Right lobe of liver (tissue), 6 donors: ENCODE measurements around the gene ICA1L. TPM values are rescaled to one million over a fixed set of nuclear protein-coding genes. Genes with fewer than 3 reads are reported as not detected.

Experiments
- ATAC-seq, 4 donors: fragments of 200-7000 bp; cut with Tn5 transposase; one replicate each; pipeline ENCODE4 v1.9.1; 2020; ENCODE audit warnings: mild to moderate bottlenecking in 4 of 4, moderate library complexity in 4 of 4
- DNase-seq, 3 donors: peaks; one replicate each; pipeline ENCODE4 v3.0.0-alpha.2; 2020
- H3K27ac ChIP-seq, 3 donors: fragments of 200-600 bp; one replicate each; pipeline ENCODE4 v1.8.0; 2022
- H3K27me3 ChIP-seq, 2 donors: fragments of 200-600 bp; one replicate each; pipeline ENCODE4 v1.8.0; 2022
- H3K36me3 ChIP-seq, 4 donors: fragments of 200-600 bp; sonication (generic) in 1 of 4; one replicate each; pipeline versions ENCODE4 v1.5.1 to v1.8.0; 2017 to 2022; ENCODE audit warnings: control low read depth in 1 of 4
- H3K4me1 ChIP-seq, 4 donors: fragments of 200-600 bp; sonication (generic) in 1 of 4; one replicate each; pipeline versions ENCODE4 v1.5.1 to v1.8.0; 2017 to 2022; ENCODE audit warnings: control low read depth in 1 of 4
- H3K4me3 ChIP-seq, 3 donors: fragments of 200-600 bp; one replicate each; pipeline ENCODE4 v1.8.0; 2022
- H3K9me3 ChIP-seq, 4 donors: fragments of 200-600 bp; sonication (generic) in 1 of 4; one replicate each; pipeline versions ENCODE4 v1.5.1 to v1.8.0; 2017 to 2022; ENCODE audit warnings: control low read depth in 1 of 4
- POLR2A ChIP-seq: fragments of 450-650 bp; IDR thresholded peaks from one replicate; pipeline ENCODE4 v1.6.1; 2017; ENCODE audit warnings: antibody characterized with exemption, mild to moderate bottlenecking
- WGBS: methylation state at CpG from one replicate; pipeline ENCODE4 v1.1.6; 2018; ENCODE audit warnings: low coverage, low lambda C conversion rate; ENCODE audit not compliant: insufficient coverage; ENCODE audit errors: missing lambda C conversion rate; 5-methylcytosine and 5-hydroxymethylcytosine counted together
- intact Hi-C, 2 donors: fragments of 100-400 bp; cut with DNase I; formaldehyde crosslinking; loops; one replicate each; pipeline versions ENCODE4 v1.11.2 to v1.14.1; 2022
- total RNA-seq, 6 experiments: library from RNA; depleted of rRNA in 2 of 6; stranded (reverse); fragments of >200 nt in 2 of 6; fragmentation: NEBNext Ultra II Directional in 3 of 6; extraction: Animal tissue kit (Norgen Biotek cat#: 25700) in 3 of 6; gene quantifications; one replicate each; pipeline versions ENCODE4 v1.1.0 to v1.2.4, GENCODE V29; 2016 to 2023
- TF ChIP-seq, protein P1 (sequence below), 4 donors: fragments of 200-600 bp in 3 of 4; fragments of 450-650 bp in 1 of 4; IDR thresholded peaks; one replicate each; pipeline versions ENCODE4 v1.5.1 to v1.8.0; 2016 to 2022; ENCODE audit warnings: antibody characterized with exemption in 4 of 4, mild to moderate bottlenecking in 2 of 4
- donor health status: DM: no; HTN: yes; CAD: no.
- donor health status: DM: no; HTN: no; CAD: no.
- donor health status: DM: no; HTN: no; CAD: no.
- donor health status: DM: no; HTN: yes; CAD: no.
- donor health status: DM: no; HTN: yes; CAD: no.

The ICA1L gene
- total RNA-seq, 6 experiments from 2014 or later, result 0.07 to 0.53 (median 0.15) TPM

DNA sequence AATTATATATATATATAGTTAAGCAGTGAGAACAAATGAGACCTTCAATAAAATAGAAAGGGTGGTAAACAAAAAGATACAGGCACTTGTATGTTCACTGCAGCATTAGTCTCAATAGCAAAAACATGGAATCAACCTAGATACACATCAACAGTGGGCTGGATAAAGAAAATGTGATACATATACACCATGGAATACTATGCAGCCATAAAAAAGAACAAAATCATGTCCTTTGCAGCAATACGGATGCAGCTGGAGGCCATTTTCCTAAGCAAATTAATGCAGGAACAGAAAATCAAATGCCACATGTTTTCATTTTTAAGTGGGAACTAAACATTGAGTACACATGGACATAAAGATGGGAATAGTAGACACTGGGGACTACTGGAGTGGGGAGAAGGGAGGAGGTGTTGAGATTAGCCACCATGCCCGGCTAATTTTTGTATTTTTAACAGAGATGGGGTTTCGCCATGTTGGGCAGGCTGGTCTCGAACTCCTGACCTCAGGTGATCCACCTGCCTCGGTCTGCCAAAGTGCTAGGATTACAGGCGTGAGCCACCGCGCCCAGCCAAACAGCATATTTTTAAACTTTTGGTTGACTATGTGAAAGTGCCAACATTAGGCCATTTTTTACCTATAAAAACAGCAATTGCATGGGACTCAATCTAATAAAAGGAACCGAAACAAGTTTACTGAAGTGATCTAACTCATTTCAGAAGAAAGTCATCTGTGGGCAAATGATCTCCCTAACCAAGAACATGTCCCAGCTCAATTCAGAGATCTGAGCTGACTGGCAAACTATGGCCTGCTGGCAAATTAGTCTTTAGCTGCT, 23.7 kb downstream of the ICA1L start:
- Histone ChIP-seq H3K4me1 (no peaks in the 10 kb centered on the region), H3K27me3 (no peaks in the 10 kb centered on the region), H3K27ac (no peak overlapping the region), H3K36me3 (no peaks in the 10 kb centered on the region), H3K9me3 (no peaks in the 10 kb centered on the region), H3K4me3 (no peak overlapping the region)
- intact Hi-C loops, result no loop called here
- 62% methylated on average over 6 of the region's 9 CpGs for WGBS
- no peak for TF ChIP-seq POLR2A
- TF ChIP-seq, protein P1, sequence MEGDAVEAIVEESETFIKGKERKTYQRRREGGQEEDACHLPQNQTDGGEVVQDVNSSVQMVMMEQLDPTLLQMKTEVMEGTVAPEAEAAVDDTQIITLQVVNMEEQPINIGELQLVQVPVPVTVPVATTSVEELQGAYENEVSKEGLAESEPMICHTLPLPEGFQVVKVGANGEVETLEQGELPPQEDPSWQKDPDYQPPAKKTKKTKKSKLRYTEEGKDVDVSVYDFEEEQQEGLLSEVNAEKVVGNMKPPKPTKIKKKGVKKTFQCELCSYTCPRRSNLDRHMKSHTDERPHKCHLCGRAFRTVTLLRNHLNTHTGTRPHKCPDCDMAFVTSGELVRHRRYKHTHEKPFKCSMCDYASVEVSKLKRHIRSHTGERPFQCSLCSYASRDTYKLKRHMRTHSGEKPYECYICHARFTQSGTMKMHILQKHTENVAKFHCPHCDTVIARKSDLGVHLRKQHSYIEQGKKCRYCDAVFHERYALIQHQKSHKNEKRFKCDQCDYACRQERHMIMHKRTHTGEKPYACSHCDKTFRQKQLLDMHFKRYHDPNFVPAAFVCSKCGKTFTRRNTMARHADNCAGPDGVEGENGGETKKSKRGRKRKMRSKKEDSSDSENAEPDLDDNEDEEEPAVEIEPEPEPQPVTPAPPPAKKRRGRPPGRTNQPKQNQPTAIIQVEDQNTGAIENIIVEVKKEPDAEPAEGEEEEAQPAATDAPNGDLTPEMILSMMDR (IDR thresholded peaks at IDR 0.05), result no peak
- DNase-seq (no peak), ATAC-seq (peak in 1 of 4 donors; percentile 27)

DNA sequence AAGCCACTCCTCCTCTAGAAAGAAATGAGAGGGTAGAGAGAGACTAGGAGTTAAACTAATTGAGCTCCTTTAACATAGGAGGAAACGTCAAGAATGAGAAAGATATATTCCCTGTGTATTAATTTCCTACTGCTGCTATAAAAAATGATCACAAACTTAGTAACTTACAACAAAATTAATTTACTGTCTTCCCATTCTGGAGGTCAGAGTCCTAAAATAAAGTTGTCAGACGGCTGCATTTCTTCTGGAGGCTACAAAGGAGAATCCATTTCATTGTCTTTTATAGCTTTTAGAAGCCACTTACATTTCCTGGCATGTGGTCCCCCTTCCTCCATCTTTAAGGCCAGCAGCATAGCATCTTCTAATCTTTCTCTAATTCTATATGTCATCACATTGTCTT, 26.9 kb downstream of the ICA1L start:
- Histone ChIP-seq H3K27me3 (no peaks in the 10 kb centered on the region), H3K9me3 (no peaks in the 10 kb centered on the region), H3K36me3 (no peaks in the 10 kb centered on the region), H3K27ac (no peak overlapping the region), H3K4me1 (no peaks in the 10 kb centered on the region), H3K4me3 (no peak overlapping the region)
- DNase-seq (no peak), ATAC-seq (no peak)
- no peak for TF ChIP-seq POLR2A
- TF ChIP-seq, protein P1 (IDR thresholded peaks at IDR 0.05), result no peak
- intact Hi-C loops, result no loop called here
- WGBS, result 52% methylated on average over 2 of the region's 2 CpGs

DNA sequence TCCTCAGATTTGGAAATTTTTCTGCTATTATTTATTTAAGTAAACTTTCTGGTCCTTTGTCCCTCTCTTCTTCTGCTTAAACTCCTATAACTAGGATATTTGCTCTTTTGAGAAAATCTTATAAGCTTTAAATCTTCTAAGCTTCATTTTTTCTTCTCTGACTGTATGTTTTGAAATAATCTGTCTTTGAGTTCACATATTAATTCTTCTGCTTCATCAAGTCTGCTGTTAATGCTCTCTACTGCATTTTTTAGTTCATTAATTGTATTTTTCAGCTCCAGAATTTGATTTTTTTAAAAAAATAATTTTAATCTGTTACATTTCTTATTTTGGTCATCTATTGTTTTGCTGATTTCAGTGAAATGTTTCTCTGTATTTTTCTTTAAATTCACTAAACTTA, 28.9 kb downstream of the ICA1L start:
- intact Hi-C loops, result no loop called here
- ATAC-seq, result no peak

DNA sequence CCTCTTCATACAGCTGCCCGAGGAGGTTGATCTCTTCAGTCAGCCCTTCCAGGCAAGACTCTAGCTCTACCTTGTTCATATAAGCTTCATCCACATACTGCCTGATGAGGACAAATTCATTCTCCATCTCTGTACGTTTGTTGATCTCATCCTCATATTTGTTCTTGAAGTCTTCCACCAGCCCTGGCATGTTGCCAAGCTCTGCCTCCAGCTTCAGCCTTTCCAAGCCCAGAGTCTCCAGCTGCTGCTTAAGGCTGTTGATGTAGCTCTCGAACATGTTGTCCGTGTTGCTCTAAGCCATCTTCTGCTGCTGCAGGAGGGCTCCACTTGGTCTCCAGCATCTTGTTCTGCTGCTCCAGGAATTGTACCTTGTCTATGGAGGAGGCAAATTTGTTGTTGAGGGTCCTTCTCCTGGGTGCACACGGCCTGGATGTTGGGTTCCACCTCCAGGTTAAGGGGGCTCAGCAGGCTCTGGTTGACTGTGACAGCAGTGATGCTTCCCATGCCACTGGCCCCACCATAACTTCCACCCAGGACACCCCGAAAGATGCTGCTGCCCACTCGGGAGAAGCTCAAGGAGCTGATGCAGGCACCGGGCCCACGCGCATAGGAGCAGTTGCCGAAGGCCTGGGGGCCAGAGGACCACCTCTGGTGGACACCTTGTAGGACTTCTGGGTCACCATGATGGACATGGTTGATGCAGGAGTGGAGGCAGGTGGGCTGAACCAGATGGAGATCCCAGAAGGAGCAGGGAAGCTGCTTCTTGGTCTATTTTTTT, 30.3 kb downstream of the ICA1L start:
- intact Hi-C loops, result no loop called here
- ATAC-seq (no peak), DNase-seq (no peak)
- no peak for TF ChIP-seq POLR2A
- TF ChIP-seq, protein P1 (IDR thresholded peaks at IDR 0.05), result no peak
- H3K36me3 ChIP-seq, result no peaks in the 10 kb centered on the region
- no peak overlapping the region for H3K4me3 ChIP-seq
- no peak overlapping the region for H3K27ac ChIP-seq
- no peaks in the 10 kb centered on the region for H3K27me3 ChIP-seq
- no peaks in the 10 kb centered on the region for H3K4me1 ChIP-seq
- WGBS, result 74% methylated on average over 5 of the region's 11 CpGs
- H3K9me3 ChIP-seq, result no peaks in the 10 kb centered on the region

More for the DNA sequence above, 28.9 kb downstream of the ICA1L start:
- no peak overlapping the region for H3K4me3 ChIP-seq
- H3K27me3 ChIP-seq, result no peaks in the 10 kb centered on the region
- DNase-seq, result no peak
- TF ChIP-seq, protein P1 (IDR thresholded peaks at IDR 0.05), result no peak
- TF ChIP-seq POLR2A, result no peak
- no peaks in the 10 kb centered on the region for H3K4me1 ChIP-seq
- no peak overlapping the region for H3K27ac ChIP-seq
- no peaks in the 10 kb centered on the region for H3K36me3 ChIP-seq
- H3K9me3 ChIP-seq, result no peaks in the 10 kb centered on the region
